GM10248 (cell line): ENCODE measurements around the gene NTSR1.

ENCODE experiments used
- CTCF ChIA-PET: fragments of 300-600 bp; sonication (Branson Sonifier 250); formaldehyde crosslinking; extraction: SDS; loops from one replicate; lab custom pipeline; 2021; ENCODE audit warnings: antibody characterized with exemption; lab: Yijun Ruan, JAX
- POLR2A ChIA-PET: fragments of 350-650 bp; sonication (Branson Sonifier 250); formaldehyde crosslinking; extraction: SDS; loops from one replicate; lab custom pipeline; 2020; ENCODE audit warnings: antibody characterized with exemption; lab: Yijun Ruan, JAX
- DNase-seq: peaks from one replicate; pipeline ENCODE4 v3.0.0; 2012; ENCODE audit errors: extremely low spot score
- CTCF ChIP-seq: IDR thresholded peaks from 2 replicates; pipeline ENCODE4 v1.5.1; 2012; ENCODE audit warnings: mild to moderate bottlenecking, low read depth; ENCODE audit errors: extremely low read depth, missing control alignments, control extremely low read depth

Gene NTSR1

GRCh38 chr20:62696989-62697388 lies 11.6 kb upstream of the NTSR1 start:
- ChIA-PET CTCF (no interaction called here), POLR2A (no interaction called here)
- no peak for TF ChIP-seq CTCF
- DNase-seq: no peak

DNA sequence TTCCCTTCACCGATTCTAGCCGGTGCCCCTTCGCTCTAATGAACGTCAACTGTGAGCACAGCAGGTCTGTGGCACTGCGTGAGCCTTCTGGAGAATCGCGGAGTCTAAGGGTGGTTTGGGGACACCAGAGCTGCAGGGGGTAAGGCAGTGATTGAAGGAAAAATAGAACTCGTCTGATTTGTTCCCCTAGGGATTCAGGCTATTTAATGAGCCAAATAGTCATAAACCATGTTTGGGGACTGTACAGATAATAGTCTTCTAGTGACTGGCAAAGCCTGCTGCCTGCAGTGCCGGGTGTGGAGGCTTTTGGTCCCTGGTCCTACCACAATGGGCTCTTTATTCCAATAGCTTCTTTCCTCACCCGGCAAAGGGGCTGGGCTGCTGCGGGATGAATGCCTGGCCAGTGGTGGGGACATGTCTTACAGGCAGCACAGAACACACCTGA lies 11.1 kb upstream of the NTSR1 start:
- POLR2A ChIA-PET: no interaction called here
- DNase-seq: no peak
- no peak for TF ChIP-seq CTCF
- CTCF ChIA-PET: no interaction called here

DNA sequence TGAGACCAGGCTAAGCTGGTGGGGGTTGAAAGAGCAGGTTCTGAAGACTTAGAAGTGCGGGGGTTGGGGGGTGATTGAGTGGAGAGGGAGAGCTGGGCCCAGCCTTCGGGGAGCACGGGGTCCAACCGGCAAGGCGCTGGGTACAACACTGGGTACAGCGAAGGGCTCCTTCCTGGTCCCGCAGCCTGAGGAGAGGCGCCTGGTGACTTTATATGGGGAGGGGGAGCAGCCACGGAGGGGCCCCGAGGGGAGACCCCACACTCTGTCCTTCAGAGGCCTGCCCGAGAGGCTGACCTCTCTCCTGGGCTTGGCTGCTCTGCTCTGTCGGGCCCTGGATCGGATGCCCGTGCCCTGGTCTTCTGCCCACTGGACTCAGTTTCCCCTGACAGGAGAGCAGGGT lies 10.4 kb upstream of the NTSR1 start:
- no peak for TF ChIP-seq CTCF
- CTCF ChIA-PET: no interaction called here
- DNase-seq: no peak
- POLR2A ChIA-PET: no interaction called here

- CTCF ChIA-PET: no interaction called here
- TF ChIP-seq CTCF: no peak
- POLR2A ChIA-PET: no interaction called here
- DNase-seq: no peak
These were observed 9.3 kb upstream of the NTSR1 start for GRCh38 chr20:62699296-62699695.

DNA sequence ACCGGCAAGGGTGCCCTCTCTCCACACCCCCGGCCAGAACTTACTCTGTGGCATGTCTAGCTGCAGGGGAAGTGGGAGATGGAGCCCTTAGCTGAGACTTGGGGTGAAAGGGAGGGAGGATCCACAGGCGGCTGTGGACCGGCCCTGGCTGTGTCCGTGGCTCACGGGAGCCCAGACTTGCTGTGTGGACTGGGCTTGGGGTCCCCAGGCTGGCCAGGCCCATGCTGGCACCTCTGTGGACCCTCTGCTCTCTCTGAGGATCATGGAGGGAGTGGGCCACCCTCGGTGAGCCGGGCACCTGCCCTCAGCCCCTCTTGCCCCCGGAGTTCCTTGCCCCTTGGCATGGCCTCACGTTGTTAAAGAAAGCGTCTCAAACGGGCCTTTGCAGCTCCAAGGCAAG lies 8.9 kb upstream of the NTSR1 start:
- POLR2A ChIA-PET: no interaction called here
- no peak for TF ChIP-seq CTCF
- CTCF ChIA-PET: no interaction called here
- no peak for DNase-seq

- ChIA-PET POLR2A (no interaction called here), CTCF (no interaction called here)
- no peak for DNase-seq
- no peak for TF ChIP-seq CTCF
These were observed 8.2 kb upstream of the NTSR1 start for GRCh38 chr20:62700261-62700930.
